Immature natural killer cell (primary cell): ENCODE results near the gene NKD2. TPM values are rescaled to one million over a fixed set of nuclear protein-coding genes. Genes with fewer than 3 reads are reported as not detected.

ENCODE experiments used
- DNase-seq, 3 donors: peaks; one replicate each; pipeline ENCODE4 v3.0.0; 2022; ENCODE audit warnings: mixed read lengths in 1 of 3
- H3K27ac Mint-ChIP-seq, 6 donors: one replicate each; pipeline ENCODE4 v1.8.0; 2020; ENCODE audit warnings: mixed read lengths in 6 of 6, mild to moderate bottlenecking in 5 of 6, inconsistent platforms in 4 of 6, moderate library complexity in 3 of 6
- H3K27me3 Mint-ChIP-seq, 3 donors: one replicate each; pipeline ENCODE4 v1.8.0; 2020 to 2021; ENCODE audit warnings: low read depth in 3 of 3, mild to moderate bottlenecking in 3 of 3, mixed read lengths in 3 of 3, moderate library complexity in 3 of 3, inconsistent platforms in 1 of 3
- H3K36me3 Mint-ChIP-seq, 3 donors: one replicate each; pipeline ENCODE4 v1.8.0; 2020; ENCODE audit warnings: mixed read lengths in 3 of 3, inconsistent platforms in 2 of 3, mild to moderate bottlenecking in 2 of 3
- H3K4me1 Mint-ChIP-seq, 2 donors: one replicate each; pipeline ENCODE4 v1.8.0; 2020; ENCODE audit warnings: inconsistent platforms in 2 of 2, mild to moderate bottlenecking in 2 of 2, mixed read lengths in 2 of 2, moderate library complexity in 1 of 2
- H3K4me3 Mint-ChIP-seq, 5 donors: one replicate each; pipeline ENCODE4 v1.8.0; 2020; ENCODE audit warnings: mild to moderate bottlenecking in 5 of 5, mixed read lengths in 5 of 5, inconsistent platforms in 3 of 5, moderate library complexity in 3 of 5
- H3K9me3 Mint-ChIP-seq, 6 donors: one replicate each; pipeline ENCODE4 v1.8.0; 2020; ENCODE audit warnings: mild to moderate bottlenecking in 6 of 6, mixed read lengths in 6 of 6, inconsistent platforms in 4 of 6, moderate library complexity in 3 of 6
- polyA plus RNA-seq, 3 donors: library from polyadenylated mRNA; unstranded; fragments of 300-500 nt; fragmentation: Illumina TruSeq; gene quantifications; one replicate each; pipeline ENCODE4 v1.2.3, GENCODE V29; 2021

NKD2 gene
- polyA plus RNA-seq, 3 donors from 2014 or later: not detected

DNA sequence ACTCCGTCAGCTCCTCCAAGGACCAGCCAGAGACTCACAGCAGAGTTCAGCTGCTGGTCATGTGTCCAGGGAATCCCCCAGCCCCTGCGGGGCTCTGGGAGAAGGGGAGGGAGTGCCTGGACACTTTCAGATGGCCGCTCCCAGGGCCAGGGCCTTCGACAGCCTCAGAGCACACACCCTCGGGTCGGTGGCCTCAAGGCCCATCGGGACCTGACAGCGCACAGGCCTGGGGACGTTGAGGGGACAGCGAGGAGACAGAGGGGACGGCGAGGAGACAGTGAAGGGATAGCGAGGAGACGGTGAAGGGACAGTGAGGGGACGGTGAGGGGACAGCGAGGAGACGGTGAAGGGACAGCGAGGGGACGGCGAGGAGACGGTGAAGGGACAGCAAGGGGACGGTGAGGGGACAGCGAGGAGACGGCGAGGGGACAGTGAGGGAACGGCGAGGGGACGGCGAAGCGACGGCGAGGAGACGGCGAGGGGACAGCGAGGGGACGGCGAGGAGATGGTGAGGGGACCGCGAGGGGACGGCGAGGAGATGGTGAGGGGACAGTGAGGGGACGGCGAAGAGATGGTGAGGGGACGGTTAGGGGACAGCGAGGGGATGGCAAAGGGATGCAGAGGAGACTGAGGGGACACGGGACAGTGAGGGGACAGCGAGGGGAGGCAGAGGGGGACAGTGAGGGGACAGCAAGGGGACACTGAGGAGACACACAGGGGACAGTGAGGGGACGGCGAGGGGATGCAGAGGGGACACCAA, 56.0 kb downstream of the NKD2 start:
- peak overlapping the region in 1 of 6 donors; percentile 4 for H3K27ac Mint-ChIP-seq
- no peaks in the 10 kb centered on the region for H3K9me3 Mint-ChIP-seq
- no peak for DNase-seq
- H3K36me3 Mint-ChIP-seq: no peaks in the 10 kb centered on the region
- H3K4me3 Mint-ChIP-seq: no peak overlapping the region
- H3K27me3 Mint-ChIP-seq: peaks cover 0 to 3% (median 0%) of the 10 kb centered on the region in 3 donors
- no peaks in the 10 kb centered on the region for H3K4me1 Mint-ChIP-seq

- DNase-seq: no peak
- Mint-ChIP-seq H3K4me1 (no peaks in the 10 kb centered on the region), H3K4me3 (no peak overlapping the region), H3K27ac (no peak overlapping the region), H3K27me3 (peaks cover 0 to 3% (median 0%) of the 10 kb centered on the region in 3 donors), H3K36me3 (no peaks in the 10 kb centered on the region), H3K9me3 (no peaks in the 10 kb centered on the region)
These were observed 56.6 kb downstream of the NKD2 start for GRCh38 chr5:1065143-1065750.

DNA sequence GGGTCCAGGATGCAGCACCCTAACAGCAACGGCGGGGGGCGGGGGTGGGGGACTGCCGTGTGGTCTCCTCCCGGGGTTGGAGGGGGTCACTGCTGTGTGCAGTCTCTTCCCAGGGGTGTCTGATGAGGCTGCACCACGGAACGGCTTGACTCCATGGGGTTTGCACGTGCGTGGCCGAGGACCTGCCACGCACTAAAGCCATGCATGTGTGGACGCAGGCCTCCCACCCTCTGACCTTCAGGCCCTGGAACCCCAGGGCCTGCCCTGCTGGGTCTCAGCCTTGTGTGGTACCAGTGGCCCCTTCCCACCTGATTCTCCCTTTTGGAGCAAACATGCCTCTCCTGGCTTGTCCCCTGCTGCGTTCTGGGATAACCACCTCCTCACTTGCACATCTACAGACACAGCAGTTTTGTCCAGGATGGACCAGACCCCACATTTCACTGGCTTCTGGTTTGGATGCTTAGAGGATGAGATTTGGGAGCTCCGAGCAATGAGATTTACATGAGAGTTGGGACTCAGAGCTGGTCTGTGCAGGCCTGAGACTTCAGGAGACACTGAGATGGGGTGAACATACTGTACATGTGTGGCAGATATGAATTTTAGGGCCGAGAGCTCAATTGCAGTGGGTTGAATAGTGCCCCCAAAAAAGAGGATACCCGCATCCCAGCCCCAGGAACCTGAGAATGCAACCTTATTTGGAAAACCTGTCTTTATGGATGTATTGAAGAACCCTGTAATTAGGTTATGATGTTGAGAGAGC, 57.5 kb downstream of the NKD2 start:
- Mint-ChIP-seq H3K9me3 (no peaks in the 10 kb centered on the region), H3K27me3 (peaks cover 0 to 3% (median 0%) of the 10 kb centered on the region in 3 donors), H3K4me3 (no peak overlapping the region), H3K36me3 (no peaks in the 10 kb centered on the region), H3K4me1 (no peaks in the 10 kb centered on the region), H3K27ac (peak overlapping the region in 2 of 6 donors; percentile 31 to 51)
- DNase-seq: no peak

- no peak overlapping the region for H3K4me3 Mint-ChIP-seq
- H3K9me3 Mint-ChIP-seq: no peaks in the 10 kb centered on the region
- H3K27me3 Mint-ChIP-seq: peaks cover 0 to 3% (median 0%) of the 10 kb centered on the region in 3 donors
- no peaks in the 10 kb centered on the region for H3K4me1 Mint-ChIP-seq
- no peak for DNase-seq
- H3K36me3 Mint-ChIP-seq: no peaks in the 10 kb centered on the region
- H3K27ac Mint-ChIP-seq: peak overlapping the region in 1 of 6 donors; percentile 31
These were observed 58.1 kb downstream of the NKD2 start for GRCh38 chr5:1066676-1067075.

DNA sequence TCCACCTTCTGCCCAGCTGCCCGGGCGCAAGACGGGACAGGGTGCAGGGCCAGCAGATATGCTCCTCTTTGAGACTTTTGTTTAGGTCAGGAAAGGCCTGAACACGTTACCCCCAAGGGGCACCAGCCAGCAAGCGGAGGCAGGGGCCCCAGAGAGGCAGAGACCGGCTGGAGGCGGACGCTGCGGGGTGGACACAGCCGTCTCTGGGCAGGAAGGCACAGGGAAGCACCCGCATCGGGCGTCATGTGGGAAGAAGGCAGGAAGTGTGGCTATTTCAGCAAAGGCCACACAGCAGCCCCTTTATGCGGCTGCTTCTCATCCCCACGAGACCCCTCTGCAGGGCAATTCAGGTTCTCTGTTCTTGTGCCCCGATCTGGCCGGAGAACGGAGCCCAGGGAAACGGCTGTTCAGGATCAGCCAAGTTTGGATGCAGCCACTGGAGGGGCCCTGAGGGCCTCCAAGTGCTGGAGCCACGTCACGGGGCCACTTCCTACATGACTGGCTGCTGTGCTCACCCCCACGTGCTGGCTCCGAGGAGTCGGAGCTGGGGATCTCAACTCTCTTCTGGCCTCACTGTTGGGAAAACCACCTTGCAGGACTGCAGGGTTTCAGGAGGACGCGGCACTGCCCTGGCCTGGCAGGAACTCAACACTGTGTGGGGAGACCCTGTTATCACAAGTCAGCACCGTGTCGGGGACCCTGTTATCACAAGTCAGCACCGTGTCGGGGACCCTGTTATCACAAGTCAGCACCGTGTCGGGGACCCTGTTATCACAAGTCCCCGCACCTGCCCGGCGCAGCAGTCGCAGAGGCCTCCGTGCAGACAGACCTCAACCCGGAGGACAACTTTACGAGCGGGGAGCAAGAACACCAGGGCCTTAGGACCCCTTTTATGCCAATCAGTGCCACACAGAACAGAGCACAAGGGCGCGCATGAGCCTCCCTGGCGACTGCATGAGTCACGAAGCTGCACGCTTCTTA, 58.8 kb downstream of the NKD2 start:
- H3K27ac Mint-ChIP-seq: no peak overlapping the region
- no peaks in the 10 kb centered on the region for H3K9me3 Mint-ChIP-seq
- no peaks in the 10 kb centered on the region for H3K36me3 Mint-ChIP-seq
- peaks cover 0 to 3% (median 0%) of the 10 kb centered on the region in 3 donors for H3K27me3 Mint-ChIP-seq
- H3K4me1 Mint-ChIP-seq: no peaks in the 10 kb centered on the region
- H3K4me3 Mint-ChIP-seq: no peak overlapping the region
- DNase-seq: no peak

GRCh38 chr5:1068204-1068894, 59.7 kb downstream of the NKD2 start:
- peaks cover 0 to 3% (median 0%) of the 10 kb centered on the region in 3 donors for H3K27me3 Mint-ChIP-seq
- DNase-seq: no peak
- no peak overlapping the region for H3K4me3 Mint-ChIP-seq
- no peaks in the 10 kb centered on the region for H3K36me3 Mint-ChIP-seq
- no peaks in the 10 kb centered on the region for H3K9me3 Mint-ChIP-seq
- no peaks in the 10 kb centered on the region for H3K4me1 Mint-ChIP-seq
- H3K27ac Mint-ChIP-seq: no peak overlapping the region

DNA sequence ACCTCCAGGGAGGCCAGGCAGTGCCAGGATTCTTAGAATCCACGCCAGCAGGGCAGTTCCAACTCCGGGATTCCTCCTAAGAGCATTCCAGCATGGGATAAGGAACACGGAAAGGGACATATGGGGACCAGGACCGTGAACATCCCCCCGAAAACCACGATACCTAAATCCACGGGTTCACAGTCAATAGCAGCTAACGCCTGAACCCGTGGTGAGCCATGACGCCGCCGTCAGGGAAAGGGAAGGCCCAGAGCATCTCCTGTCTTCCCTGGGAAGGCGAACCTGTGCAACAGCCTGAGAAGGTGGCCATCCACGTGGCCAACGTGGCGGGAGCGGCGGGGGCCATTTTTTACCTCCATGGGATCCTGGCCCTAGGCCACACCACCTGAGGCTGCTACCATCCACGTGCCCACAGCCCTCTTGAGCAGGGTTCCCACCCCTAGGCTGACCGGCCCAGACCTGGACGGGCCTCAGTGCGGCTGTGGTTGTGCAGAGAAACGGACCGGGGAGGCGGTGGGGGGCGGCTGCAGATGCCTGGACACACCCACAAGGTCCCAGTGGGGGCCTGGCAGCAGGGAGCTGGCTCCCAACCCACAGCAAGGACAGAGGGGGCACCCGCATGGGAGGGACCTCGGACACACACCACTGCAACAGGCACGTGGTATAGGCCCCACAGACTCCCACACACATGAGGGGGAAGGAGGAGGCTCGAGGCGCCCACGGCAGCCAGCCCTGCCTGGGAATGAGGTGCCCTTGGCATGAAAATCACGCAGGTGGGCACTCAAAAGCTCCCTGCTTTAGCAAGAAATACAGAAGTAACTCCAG, 60.5 kb downstream of the NKD2 start:
- no peak overlapping the region for H3K4me3 Mint-ChIP-seq
- no peaks in the 10 kb centered on the region for H3K36me3 Mint-ChIP-seq
- H3K27ac Mint-ChIP-seq: no peak overlapping the region
- H3K9me3 Mint-ChIP-seq: no peaks in the 10 kb centered on the region
- DNase-seq: no peak
- H3K4me1 Mint-ChIP-seq: no peaks in the 10 kb centered on the region
- H3K27me3 Mint-ChIP-seq: peaks cover 0 to 3% (median 2%) of the 10 kb centered on the region in 3 donors

GRCh38 chr5:1069720-1070088, 61.1 kb downstream of the NKD2 start:
- H3K4me3 Mint-ChIP-seq: no peak overlapping the region
- no peak overlapping the region for H3K27ac Mint-ChIP-seq
- peaks cover 0 to 3% (median 2%) of the 10 kb centered on the region in 3 donors for H3K27me3 Mint-ChIP-seq
- no peaks in the 10 kb centered on the region for H3K9me3 Mint-ChIP-seq
- H3K36me3 Mint-ChIP-seq: no peaks in the 10 kb centered on the region
- no peaks in the 10 kb centered on the region for H3K4me1 Mint-ChIP-seq
- no peak for DNase-seq

GRCh38 chr5:1073239-1074102, 64.9 kb downstream of the NKD2 start:
- H3K9me3 Mint-ChIP-seq: no peaks in the 10 kb centered on the region
- H3K27me3 Mint-ChIP-seq: peaks cover 0 to 8% (median 0%) of the 10 kb centered on the region in 3 donors
- H3K27ac Mint-ChIP-seq: no peak overlapping the region
- H3K4me3 Mint-ChIP-seq: no peak overlapping the region
- no peaks in the 10 kb centered on the region for H3K4me1 Mint-ChIP-seq
- no peak for DNase-seq
- no peaks in the 10 kb centered on the region for H3K36me3 Mint-ChIP-seq

DNA sequence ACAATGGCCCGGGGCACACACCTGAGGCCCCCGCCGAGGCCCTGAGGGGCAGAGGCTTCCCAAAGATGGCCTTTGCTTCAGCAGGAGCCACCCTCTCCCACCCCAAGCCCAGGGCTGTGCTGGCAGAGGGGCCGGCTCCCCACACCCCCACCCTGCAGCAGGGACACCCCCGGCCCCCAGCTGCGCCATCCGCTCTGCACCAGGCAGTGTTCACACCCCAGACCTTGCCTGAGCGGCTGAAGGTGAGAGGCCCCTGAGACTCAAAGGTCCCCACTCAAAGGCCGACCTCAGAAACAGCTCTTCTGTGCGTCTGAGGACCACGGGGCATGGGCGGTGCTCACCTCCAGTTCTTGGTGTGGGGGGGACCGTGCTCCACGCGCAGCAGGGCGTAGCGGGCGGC, 65.6 kb downstream of the NKD2 start:
- H3K4me1 Mint-ChIP-seq: no peaks in the 10 kb centered on the region
- no peaks in the 10 kb centered on the region for H3K36me3 Mint-ChIP-seq
- H3K27ac Mint-ChIP-seq: no peak overlapping the region
- no peak overlapping the region for H3K4me3 Mint-ChIP-seq
- no peak for DNase-seq
- H3K9me3 Mint-ChIP-seq: no peaks in the 10 kb centered on the region
- peaks cover 0 to 8% (median 0%) of the 10 kb centered on the region in 3 donors for H3K27me3 Mint-ChIP-seq

DNA sequence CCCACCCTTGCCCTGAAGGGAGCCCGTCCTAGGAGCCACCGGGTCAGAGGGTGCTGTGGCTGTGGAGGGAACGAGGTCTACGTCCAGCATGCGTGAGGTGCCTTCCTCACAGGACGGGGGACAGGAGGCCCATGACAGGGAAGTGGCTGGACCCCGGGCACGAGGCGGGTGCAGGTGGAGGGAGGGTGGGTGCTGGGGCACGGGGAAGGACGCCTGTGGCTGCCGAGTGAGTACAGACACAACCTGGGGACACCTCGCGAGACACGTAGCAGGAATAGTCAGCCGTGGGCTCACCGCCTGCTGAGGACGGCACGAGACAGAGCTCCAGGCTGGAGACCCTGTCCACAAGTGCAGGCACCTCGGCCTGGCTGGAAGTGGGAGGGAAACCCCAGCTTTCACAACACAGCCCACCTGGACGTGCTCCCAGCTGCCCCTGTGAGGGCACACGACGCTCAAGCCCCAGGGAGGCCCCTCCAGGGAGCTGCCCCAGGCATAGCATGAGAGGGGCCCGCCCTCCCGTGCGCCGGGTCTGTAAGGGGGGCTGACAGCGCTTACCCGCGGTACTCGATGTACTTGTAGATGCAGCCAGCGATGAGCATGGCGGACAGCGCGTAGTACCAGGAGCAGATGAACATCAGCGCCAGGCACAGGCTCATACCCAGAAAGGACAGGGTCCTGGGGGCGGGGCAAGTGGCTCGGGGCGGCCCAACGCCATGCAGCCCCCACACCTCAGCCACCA, 66.4 kb downstream of the NKD2 start:
- H3K9me3 Mint-ChIP-seq: no peaks in the 10 kb centered on the region
- no peak for DNase-seq
- H3K4me1 Mint-ChIP-seq: no peaks in the 10 kb centered on the region
- H3K36me3 Mint-ChIP-seq: no peaks in the 10 kb centered on the region
- no peak overlapping the region for H3K4me3 Mint-ChIP-seq
- no peak overlapping the region for H3K27ac Mint-ChIP-seq
- H3K27me3 Mint-ChIP-seq: peaks cover 0 to 8% (median 0%) of the 10 kb centered on the region in 3 donors
